Transverse colon (tissue), 4 donors: Measurements from ENCODE around the gene NOLC1. TPM values are rescaled to one million over a fixed set of nuclear protein-coding genes. Genes with fewer than 3 reads are reported as not detected.
A peak's percentile ranks its signal among the peaks of the same experiment; 100 is the strongest.

Experiments
- DNase-seq: peaks from one replicate; pipeline ENCODE4 v3.0.0-alpha.2; 2019
- H3K27ac ChIP-seq, 4 donors: fragments of 200-600 bp; sonication (generic); 2 replicates each; pipeline ENCODE4 v1.5.1; 2016 to 2018; ENCODE audit warnings: inconsistent platforms in 4 of 4
- H3K27me3 ChIP-seq: fragments of 200-600 bp; sonication (generic); 2 replicates; pipeline ENCODE4 v1.5.1; 2017; ENCODE audit warnings: inconsistent platforms
- H3K36me3 ChIP-seq, 4 donors: fragments of 200-600 bp; sonication (generic); 2 replicates each; pipeline ENCODE4 v1.5.1; 2017 to 2019; ENCODE audit warnings: inconsistent platforms in 4 of 4
- H3K4me1 ChIP-seq, 4 donors: fragments of 200-600 bp; sonication (generic); 2 replicates each; pipeline ENCODE4 v1.5.1; 2017 to 2020; ENCODE audit warnings: inconsistent platforms in 4 of 4
- H3K4me3 ChIP-seq, 4 donors: fragments of 200-600 bp; sonication (generic); 1 replicate in 1 of 4; 2 replicates in 3 of 4; pipeline versions ENCODE4 v1.5.1 to v1.6.1; 2017 to 2019; ENCODE audit warnings: inconsistent platforms in 4 of 4
- H3K9me3 ChIP-seq, 2 donors: fragments of 200-600 bp; sonication (generic); 2 replicates each; pipeline ENCODE4 v1.5.1; 2017 to 2019; ENCODE audit warnings: inconsistent platforms in 2 of 2
- CTCF ChIP-seq, 5 experiments: fragments of 200-600 bp in 3 of 5; fragments of 450-650 bp in 2 of 5; sonication (generic) in 3 of 5; IDR thresholded peaks; 1 replicate in 2 of 5; 2 replicates in 3 of 5; pipeline ENCODE4 v1.5.1; 2016 to 2017; ENCODE audit warnings: antibody characterized with exemption in 5 of 5, inconsistent platforms in 3 of 5, mild to moderate bottlenecking in 2 of 5, moderate library complexity in 1 of 5
- EP300 ChIP-seq: sonication (generic); formaldehyde crosslinking; IDR thresholded peaks from one replicate; pipeline ENCODE4 v1.6.1; 2017; ENCODE audit warnings: antibody characterized with exemption, low read depth
- POLR2A ChIP-seq: fragments of 450-650 bp; IDR thresholded peaks from one replicate; pipeline ENCODE4 v1.6.1; 2016; ENCODE audit warnings: antibody characterized with exemption, mild to moderate bottlenecking, moderate library complexity
- POLR2AphosphoS5 ChIP-seq, 3 donors: sonication (generic); formaldehyde crosslinking; IDR thresholded peaks; one replicate each; pipeline ENCODE4 v1.6.1; 2016; ENCODE audit warnings: antibody characterized with exemption in 3 of 3
- WGBS, 2 donors: methylation state at CpG; one replicate each; pipeline ENCODE4 v1.1.5; 2018; ENCODE audit warnings: low coverage in 1 of 2; 5-methylcytosine and 5-hydroxymethylcytosine counted together
- in situ Hi-C, 4 donors: fragments of 200-750 bp; cut with MboI; loops; one replicate each; pipeline versions ENCODE4 v1.15.0 to v1.15.1; 2017; ENCODE audit warnings: low sequenced_read_pairs in 3 of 4, low pct_ligation_motif_present in 1 of 4, low pct_unique_long_range_greater_than_20kb in 1 of 4
- intact Hi-C: fragments of 100-400 bp; cut with DNase I; formaldehyde crosslinking; loops from one replicate; pipeline ENCODE4 v1.15.1; 2023; ENCODE audit warnings: low total_unique reads
- total RNA-seq, 4 donors: library from RNA; depleted of rRNA; stranded (reverse); fragments of >200 nt; gene quantifications; one replicate each; pipeline ENCODE4 v1.1.0, GENCODE V29; 2016

Gene NOLC1
- total RNA-seq, 4 donors from 2014 or later, result 19.1 to 119 (median 35.6) TPM

- no peaks in the 10 kb centered on the region for H3K27me3 ChIP-seq
- peaks cover 0 to 4% (median 1%) of the 10 kb centered on the region in 4 donors for H3K4me1 ChIP-seq
- no peak for DNase-seq
- no peaks in the 10 kb centered on the region for H3K9me3 ChIP-seq
- no peak overlapping the region for H3K27ac ChIP-seq
- 96% methylated on average over 15 of the region's 17 CpGs; no CpG with 5 or more reads in 1 of the 2 donors for WGBS, 2 donors
- TF ChIP-seq CTCF (IDR thresholded peaks at IDR 0.05), result no peak
- no peak for TF ChIP-seq EP300
- TF ChIP-seq POLR2A, result no peak
- TF ChIP-seq POLR2AphosphoS5 (IDR thresholded peaks at IDR 0.05), result no peak
- intact Hi-C loops (no loop called here), in situ Hi-C loops (no loop called here)
- H3K4me3 ChIP-seq, result no peak overlapping the region
- H3K36me3 ChIP-seq, result peaks cover 2 to 25% (median 12%) of the 10 kb centered on the region in 4 donors
Observed at GRCh38 chr10:102146971-102147428, 5.2 kb upstream of the NOLC1 start.

GRCh38 chr10:102147561-102147960 is 4.6 kb upstream of the NOLC1 start:
- DNase-seq, result no peak
- Histone ChIP-seq H3K9me3 (no peaks in the 10 kb centered on the region), H3K4me3 (no peak overlapping the region), H3K27ac (no peak overlapping the region), H3K27me3 (no peaks in the 10 kb centered on the region), H3K36me3 (peaks cover 2 to 25% (median 12%) of the 10 kb centered on the region in 4 donors), H3K4me1 (peaks cover 0 to 4% (median 1%) of the 10 kb centered on the region in 4 donors)
- in situ Hi-C loops, result no loop called here
- 100% methylated on average over 1 of the region's 1 CpG for WGBS, 2 donors
- no peak for TF ChIP-seq POLR2AphosphoS5 (IDR thresholded peaks at IDR 0.05)
- no peak for TF ChIP-seq POLR2A
- intact Hi-C loops, result no loop called here

GRCh38 chr10:102148275-102148674 is 3.9 kb upstream of the NOLC1 start:
- Histone ChIP-seq H3K27me3 (no peaks in the 10 kb centered on the region), H3K9me3 (no peaks in the 10 kb centered on the region), H3K36me3 (peaks cover 2 to 25% (median 12%) of the 10 kb centered on the region in 4 donors), H3K4me3 (no peak overlapping the region), H3K27ac (no peak overlapping the region), H3K4me1 (peaks cover 4 to 10% (median 8%) of the 10 kb centered on the region in 4 donors)
- TF ChIP-seq POLR2A (no peak), EP300 (no peak), CTCF (IDR thresholded peaks at IDR 0.05) (no peak), POLR2AphosphoS5 (IDR thresholded peaks at IDR 0.05) (no peak)
- WGBS, 2 donors, result 88 to 94% methylated on average over 13 of the region's 13 CpGs
- intact Hi-C loops (no loop called here), in situ Hi-C loops (no loop called here)
- DNase-seq, result no peak

GRCh38 chr10:102150970-102151773 is 1.0 kb upstream of the NOLC1 start:
- H3K27me3 ChIP-seq, result no peaks in the 10 kb centered on the region
- 83 to 84% methylated on average over 1 to 3 of the region's 3 CpGs for WGBS, 2 donors
- DNase-seq, result no peak
- H3K36me3 ChIP-seq, result peaks cover 2 to 22% (median 8%) of the 10 kb centered on the region in 4 donors
- H3K9me3 ChIP-seq, result no peaks in the 10 kb centered on the region
- intact Hi-C loops (no loop called here), in situ Hi-C loops (no loop called here)
- TF ChIP-seq CTCF (IDR thresholded peaks at IDR 0.05) (no peak), POLR2AphosphoS5 (IDR thresholded peaks at IDR 0.05) (no peak), EP300 (no peak), POLR2A (no peak)
- H3K27ac ChIP-seq, result peak overlapping the region; percentile 89 to 97 (median 90)
- H3K4me3 ChIP-seq, result peak overlapping the region in 2 of 4 donors; percentile 82 to 87
- peaks cover 9 to 21% (median 14%) of the 10 kb centered on the region in 4 donors for H3K4me1 ChIP-seq
